Stimulated activated CD8-positive, alpha-beta memory T cell treated with anti-CD3 and anti-CD28 coated beads, Interleukin-7, amount 100 ng/mL, for 48 hours (primary cell): ENCODE data around the gene TBX18.

Experiments
- DNase-seq, 2 donors: peaks; one replicate each; pipeline ENCODE4 v3.0.0-alpha.2; 2020; ENCODE audit warnings: low read depth in 1 of 2; ENCODE audit errors: extremely low read depth in 1 of 2

Gene TBX18

DNA sequence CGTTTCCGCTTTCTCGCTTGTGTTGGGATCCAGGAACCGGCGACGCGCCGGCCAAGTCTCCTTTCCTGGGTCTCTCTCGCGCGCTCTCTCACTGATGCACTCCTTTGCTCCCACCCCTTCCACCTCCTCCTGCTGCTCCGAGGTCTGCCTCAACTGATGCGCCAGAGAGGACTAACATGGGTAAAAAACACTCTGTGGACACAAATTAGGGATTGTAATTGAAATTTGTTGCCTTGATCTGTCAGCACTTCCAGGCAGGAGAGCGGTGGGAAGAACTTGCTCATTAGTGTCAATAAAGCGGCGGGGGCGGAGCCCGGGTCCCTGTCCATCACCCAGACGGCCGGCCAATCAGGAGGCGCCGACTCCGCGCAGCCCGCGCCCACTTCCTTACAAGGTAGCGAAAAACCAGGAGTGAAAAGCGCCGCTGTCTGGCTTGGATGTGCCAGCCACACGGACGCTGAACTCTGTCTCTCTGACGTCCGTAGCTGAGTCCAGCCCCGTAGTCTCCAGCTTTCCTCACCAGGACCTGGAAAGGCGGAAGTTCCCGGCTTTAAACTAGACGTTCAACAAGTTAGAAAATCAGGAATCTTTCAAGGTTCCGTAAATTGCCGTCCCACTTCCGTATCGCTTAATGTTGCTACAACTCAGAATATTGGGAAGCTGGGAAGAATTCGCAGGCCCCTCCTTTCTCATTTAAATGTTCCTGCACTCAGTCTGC lies at the start of gene TBX18:
TSS of gene TBX18 (minus strand) at position 267 of the 718 bp plus-strand sequence. CDS start 417 bp downstream, outside the sequence.
- peak in 1 of 2 donors; percentile 14 for DNase-seq

DNA sequence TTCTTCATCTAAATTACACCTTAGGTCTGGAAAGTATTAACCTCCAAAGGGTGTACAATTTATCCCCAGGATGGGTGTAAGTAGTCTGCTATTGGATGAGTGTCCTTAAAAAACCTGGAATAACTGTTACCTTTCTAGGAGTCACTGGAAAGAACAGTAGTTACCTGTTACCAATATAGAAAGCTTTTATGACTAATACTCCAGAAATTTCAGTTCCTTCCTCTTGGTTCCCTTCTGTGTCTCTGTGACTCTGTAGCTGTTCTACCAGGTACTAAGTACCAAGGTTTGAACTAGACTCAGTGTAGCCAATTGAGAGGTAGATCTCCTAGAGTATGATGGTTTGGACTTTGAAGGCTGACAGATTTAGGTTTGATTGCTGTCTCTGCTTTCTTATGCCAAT lies 47.0 kb upstream of the TBX18 start:
- no peak for DNase-seq

DNA sequence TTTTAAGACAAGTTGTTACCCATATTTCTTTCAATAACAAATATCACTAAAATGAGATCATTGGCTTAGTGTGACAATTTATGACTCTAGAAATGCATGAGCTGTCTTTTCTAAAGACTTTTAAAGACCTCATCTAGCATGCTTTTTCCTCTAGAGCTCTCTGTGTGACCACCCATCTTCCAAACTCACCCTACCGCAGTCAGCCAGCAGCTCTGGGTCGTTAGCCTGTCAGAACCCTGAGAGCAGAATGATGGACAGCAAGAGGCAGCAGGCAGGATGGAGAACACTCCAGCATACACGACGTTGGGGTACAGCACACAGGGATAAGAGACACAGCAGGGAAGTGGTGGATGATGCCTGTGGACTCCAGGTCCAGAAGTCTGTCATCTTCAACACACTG lies 45.1 kb upstream of the TBX18 start:
- no peak for DNase-seq

DNA sequence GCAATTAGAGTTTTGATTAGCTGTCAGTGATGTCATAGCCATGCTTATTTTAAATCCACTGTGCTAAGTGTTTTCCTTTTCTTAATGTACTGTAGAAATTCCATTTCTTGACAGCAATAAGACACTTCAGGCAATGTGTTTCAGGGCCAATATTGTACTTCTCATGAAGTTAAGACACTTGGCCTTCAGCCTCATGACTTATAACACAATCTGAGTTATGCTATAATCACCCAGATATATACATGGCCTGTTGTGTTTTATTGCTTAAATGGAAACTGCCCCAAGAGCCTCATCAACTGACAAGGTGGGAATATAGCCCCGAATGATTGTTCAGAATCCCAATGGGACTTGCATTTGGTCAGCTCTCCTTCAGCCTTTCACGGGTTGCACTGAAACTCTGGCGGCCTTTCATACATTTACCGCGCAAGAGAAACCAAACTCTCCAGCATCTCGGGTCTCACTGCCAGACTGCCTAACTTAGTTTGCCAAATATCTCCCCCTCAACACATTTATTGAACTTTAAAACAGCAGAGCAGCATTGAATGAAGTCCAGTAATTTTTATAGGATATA lies 44.2 kb upstream of the TBX18 start:
- no peak for DNase-seq

DNA sequence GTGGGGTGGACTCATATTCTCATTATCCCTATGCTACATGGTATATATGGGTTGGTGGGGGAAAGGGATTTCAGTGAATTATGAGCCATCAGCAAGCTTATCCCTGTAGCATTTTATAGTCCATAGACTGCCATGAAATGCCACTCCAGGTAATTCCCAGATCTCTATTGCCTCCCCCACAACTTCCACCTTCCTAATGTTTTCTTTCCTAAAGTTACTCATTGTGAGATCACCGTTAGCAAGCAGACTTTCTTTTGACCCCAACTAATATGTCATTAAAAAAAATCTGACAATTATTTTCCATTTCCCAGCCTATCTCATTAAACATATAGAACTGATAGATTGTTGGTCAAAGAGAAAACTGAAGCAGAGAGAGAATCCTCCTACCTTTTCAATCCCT lies 40.7 kb upstream of the TBX18 start:
- no peak for DNase-seq

DNA sequence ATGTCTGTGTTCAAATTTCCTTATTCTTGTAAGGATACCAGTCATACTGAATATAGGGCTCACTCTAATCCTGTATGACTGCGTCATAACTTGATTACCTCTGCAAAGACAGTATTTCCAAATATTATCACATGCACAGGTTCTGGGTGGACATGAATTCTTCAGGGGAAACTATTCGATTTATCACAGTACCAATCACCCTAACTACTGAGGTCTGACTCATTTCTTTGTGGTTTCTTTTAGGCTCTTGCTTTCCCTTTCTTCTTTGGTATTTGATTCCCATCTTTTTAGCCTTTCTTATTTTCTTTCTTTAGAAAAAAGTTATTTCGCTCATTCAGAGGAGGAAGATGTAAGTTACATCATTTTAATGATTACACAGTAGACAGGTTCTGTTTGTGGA lies 40.3 kb upstream of the TBX18 start:
- DNase-seq: no peak

DNA sequence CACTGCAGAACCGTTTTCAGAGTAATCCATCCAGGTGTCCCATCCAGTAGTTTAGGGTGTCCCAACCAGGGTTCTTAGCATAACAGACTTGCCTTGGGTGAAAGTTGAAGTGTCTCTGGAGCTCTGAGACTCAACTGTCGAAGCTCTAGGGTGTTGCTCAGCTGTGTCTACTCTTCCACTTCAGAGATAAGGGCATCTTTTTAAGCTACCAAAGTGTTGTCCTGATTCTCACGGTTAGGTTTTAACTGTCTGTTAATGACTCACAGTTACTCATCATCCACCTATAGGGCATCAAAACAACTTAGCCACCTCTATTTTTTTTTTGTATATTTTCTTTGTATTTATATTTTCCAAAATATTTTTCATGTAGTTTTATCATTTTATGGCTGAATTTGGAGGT lies 36.9 kb upstream of the TBX18 start:
- no peak for DNase-seq

DNA sequence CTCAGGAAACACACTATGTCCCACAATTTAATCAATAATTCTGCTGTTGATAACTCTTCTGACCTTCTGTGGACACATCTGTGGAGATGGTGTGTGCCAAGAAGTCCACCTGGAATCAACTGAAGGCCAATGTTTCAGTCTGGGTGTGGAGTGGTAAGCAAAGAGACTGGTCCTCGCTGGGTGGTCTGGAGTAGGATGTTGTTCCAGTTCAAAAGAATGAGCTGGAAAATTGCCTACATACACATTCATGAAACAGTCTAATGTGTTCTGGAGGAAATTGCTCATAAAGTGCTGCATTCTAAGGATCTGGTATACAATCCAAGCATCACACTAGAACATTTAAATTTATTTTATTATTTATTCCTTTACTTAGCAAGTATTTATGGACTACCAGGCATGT lies 33.9 kb upstream of the TBX18 start:
- DNase-seq: no peak

DNA sequence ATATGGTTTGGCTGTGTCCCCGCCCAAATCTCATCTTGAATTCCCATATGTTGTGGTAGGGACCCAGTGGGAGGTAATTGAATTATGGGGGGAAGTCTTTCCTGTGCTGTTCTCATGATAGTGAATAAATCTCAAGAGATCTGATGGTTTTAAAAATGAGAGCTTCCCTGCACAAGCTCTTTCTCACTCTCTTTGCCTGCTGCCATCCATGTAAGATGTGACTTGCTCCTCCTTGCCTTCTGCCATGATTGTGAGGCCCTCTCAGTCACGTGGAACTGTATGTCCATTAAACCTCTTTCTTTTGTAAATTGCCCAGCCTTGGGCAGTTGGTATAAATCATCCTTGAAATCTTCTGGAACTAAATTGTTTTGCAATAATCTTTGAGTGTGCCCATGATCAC lies 31.9 kb upstream of the TBX18 start:
- no peak for DNase-seq

DNA sequence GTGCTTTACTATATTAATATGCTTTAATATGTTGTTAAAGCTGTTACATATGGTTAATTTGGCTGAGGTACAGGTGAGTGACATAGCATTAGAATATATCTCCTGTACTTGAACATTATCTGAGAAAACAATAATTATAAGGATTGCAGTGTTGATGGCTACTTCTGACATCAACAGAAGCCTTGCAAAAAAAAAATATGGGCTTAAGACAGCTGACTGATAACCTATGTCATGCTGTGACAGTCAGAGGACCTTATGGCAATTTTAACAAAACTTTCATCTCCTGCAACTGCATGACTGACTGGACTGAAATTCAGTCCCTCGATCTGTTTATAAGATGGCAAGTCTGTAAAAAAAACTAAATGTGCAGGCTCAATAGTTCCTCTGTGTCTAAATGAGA lies 27.5 kb upstream of the TBX18 start:
- DNase-seq: no peak

DNA sequence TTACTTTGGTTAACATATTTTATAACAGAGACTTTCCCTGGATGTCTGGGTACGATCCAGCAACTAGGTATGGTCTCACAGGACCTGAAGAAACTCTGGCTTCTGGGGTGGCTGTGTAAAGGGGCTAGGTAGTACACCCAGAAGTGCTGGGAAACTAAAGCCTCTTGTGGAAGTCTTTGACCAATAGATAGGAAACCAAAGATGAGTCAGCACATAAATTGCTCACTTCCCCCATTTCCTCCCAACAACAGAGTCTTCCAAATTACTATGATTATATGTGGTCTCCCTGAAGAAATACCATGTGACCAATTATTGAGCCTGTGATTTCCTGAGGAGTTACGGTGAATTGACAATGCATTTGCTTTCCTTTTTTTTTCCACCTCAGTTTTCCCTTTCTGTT lies 26.8 kb upstream of the TBX18 start:
- no peak for DNase-seq

DNA sequence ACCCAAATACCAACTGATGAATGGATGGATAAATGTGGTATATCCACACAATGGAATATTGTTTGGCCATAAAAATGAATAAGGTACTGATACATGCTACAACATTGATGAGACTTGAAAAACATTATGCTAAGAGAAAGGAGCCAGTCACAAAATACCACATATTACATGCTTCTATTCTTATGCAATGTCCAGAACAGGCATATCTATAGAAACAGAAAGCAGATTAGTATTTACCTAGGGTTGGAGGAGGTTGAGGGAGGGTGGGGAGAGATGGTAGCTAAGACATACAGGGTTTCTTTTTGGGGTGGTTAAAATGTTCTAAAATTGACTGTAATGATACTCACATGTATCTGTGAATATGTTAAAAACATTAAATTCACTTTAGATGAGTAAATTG lies 24.8 kb upstream of the TBX18 start:
- no peak for DNase-seq

DNA sequence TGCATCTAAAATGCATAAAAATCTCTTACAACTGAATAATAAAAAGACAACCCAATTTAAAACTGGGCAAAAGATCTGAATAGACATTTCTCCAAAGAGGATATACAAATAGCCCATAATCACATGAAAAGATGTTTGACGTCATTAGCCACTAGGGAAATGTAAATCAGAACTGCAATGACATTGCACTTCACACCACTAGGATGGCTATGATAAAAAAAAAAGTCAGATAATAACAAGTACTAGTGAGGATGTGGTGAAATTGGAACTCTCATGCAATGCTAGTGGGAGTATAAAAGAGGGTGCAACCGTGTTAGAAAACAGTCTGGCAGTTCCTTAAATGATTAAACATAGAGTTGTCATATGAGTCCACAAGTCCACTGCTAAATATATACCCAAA lies 24.3 kb upstream of the TBX18 start:
- DNase-seq: no peak

DNA sequence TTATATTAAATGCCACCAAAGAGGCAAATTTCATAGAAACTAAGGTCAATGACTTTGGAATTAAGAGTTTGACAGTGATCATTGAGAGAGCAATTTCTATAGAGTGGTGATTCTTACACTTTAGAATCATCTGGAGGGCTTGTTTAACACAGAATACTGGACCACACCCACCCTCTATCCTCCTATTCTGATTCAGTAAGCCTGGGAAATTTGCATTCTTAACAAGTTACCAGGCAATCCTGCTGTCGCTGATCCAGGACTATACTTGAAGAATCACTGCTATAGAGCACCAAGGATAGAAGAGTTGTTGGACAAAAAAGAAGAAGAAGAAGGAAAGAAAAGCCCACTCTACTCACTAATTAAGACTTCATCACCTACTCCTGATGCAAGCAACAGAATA lies 21.3 kb upstream of the TBX18 start:
- no peak for DNase-seq

DNA sequence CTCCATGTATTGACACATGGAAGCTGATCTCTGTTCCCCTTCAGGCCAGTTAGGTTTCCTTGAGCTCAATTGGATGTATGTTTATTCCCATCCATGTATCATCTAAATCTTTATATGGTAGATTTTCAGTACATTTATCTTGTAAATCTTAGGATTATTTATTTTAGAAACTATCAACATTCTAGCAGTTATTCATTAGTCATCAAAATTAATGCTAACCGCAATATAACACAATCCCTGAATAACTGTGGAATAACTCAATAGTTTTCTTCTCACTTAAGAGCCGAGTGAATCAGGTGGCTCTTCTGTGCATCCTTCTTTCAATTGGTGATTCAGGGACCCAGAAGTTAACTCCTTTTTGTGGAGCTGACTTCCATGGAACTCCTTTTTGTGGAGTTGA lies 15.5 kb upstream of the TBX18 start:
- no peak for DNase-seq

DNA sequence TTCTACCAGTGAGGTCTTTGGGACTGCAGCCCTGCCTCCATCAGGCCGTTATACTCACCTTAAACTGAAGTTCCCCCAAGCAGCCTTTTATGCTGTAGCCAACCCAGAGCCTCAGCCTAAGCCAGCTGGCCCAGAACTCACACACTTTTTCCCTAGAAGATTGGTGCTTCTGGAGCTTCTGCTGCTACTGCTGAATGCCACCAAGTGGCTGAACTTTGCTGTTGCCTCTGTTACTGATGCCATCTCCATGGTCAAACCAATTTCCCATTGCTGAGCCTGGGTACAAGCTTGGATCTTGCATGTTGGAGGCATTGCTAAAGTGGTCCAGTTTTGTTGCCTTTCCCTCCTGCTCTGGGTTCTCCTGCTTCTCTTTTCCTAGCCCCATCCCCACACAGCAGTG lies 15.0 kb upstream of the TBX18 start:
- DNase-seq: no peak

DNA sequence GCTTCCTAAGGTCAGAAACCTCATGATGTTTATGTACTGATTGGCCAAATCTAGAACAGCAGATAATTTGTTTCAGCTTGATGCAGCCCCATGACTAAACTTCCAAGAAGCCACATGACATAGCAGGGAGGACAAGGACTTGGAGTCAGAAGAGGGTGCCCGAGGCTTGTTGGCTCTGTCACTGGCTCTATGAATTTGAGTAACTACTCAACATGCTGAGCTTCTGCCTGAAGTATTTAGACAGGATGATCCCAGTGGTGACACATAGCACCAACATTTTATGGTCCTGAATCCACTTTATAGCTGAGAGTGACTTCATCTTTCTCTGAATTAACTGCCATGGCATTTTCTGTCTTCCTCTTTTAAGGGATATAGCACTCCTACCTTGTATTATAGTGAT lies 13.5 kb upstream of the TBX18 start:
- no peak for DNase-seq

DNA sequence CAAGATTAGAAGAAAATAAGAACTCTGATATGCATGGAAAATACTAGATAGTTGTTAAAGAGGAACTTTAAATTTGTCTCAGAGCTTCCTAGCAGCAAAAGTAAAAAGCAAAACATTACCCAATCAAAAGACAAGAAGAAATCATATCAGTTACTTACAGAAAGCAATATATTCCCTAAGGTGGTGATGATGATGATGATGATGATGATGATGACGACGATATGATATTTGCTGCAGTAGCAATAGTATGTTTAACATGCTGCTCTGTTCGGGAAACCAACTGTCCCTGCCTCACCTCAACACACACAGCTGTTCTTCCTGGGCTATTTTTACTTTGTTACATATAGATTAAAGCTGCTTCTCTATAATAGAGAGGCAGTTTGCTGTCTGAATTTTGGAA lies 12.0 kb upstream of the TBX18 start:
- DNase-seq: no peak

DNA sequence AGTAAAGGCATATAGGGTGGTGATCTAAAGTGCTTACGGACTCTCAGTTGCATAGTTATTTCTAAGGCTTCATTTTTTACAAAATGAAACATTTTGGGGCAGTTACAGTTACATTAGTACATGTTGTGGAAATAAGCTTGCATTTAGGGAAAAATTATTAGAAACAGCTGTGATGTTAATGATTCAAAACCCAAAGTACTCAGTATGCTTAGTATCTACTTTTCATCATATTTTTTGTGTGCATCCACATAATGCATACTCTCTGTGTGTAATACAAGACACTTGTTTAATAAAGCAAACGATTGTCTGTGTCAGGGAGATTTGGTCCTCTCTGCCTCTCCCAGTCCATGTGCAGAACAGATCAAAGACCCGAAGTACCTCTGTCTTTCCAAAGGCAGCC lies 11.4 kb upstream of the TBX18 start:
- DNase-seq: no peak

DNA sequence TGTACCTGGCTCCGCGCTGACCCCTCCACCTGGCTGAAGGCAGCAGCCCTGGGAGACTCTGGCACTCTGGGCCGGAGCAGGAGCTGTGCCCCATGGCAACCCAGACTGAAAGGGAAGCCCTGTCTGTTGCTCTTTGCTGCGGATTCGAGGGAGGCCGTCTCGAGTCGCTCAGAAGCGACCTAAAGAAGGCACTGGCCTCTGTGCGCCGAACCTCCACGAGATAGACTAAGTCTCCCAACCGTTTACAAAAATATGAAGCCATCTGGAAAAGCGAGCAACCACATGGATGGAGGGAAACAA lies 10.5 kb upstream of the TBX18 start:
- DNase-seq: no peak

DNA sequence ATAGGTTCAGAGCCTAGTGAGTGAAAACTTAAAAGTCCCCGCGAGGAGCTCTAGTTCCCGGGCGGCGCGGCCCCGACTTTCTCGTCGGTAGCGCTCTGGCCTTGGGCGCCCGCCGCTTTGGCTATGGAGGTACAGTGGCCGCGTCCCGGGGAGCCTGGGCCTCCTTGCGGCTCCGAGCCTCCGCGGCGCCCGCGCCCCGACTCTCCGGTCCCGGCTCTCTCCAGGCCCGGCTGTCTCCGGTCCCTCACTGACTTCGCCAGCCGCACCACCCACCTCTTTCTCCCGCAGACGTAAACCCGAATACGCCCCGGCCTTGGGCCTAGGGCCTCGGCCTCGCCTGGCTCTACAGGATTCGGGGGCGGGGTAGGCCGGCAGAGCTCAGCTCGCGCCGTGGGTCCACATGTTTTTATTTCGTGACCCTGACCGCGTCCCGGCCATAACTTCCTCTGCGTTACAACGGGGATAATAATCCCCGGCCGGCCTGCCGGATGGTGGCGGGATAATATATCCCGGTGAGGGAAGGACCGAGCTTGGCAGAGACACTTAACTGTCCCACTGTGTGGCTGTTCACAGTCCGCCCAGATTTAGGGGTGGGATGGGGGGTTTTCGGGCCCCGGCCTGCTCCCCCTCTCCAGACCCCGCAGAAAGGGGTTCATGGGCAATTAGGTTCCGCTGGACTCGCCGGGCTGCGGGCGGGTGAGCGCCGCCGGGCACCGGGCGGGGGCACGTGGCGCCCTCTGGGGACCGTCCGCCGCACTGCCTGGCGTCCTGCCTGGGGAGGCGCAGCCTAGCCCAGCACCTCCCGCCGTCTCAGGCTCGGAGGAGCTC lies 10.0 kb upstream of the TBX18 start:
- no peak for DNase-seq

DNA sequence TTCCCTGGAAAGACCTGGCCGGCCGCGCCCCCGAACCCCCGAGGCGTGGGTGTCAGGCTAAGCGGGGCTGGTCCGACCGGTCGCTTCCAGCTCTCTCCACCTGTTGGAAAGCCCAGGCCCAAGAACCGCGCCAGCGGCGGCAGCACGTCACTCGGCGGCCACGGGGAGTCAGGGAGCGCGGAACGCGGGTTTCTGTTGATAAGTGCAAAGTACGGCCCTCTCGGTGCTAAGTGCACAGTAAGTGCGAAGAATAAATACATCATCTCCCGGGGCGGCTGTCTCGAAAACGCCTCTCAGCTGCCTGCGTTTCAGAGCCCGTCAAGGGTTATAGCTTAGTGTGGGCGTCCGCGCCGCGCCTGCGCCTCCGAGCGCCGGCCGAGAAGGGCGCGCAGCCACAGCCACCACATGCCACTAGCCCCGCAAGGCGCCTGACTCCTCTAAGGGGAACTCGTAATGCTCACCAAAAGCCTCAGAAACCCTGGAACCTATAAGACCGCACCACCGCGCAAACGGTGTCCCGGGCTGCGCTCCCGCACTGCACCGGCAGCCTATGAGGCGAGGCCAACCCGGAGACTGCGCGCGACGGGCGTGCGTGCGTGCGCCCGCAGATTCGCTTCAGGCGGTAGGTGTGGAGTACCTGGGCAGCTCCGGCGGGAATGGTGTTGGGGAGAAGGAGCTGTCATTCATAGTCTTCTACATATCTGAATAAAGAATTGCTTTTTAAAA lies 9.2 kb upstream of the TBX18 start:
- no peak for DNase-seq
